CD14-positive monocyte (primary cell): ENCODE results near the gene GDPD4. TPM values are rescaled to one million over a fixed set of nuclear protein-coding genes. Genes with fewer than 3 reads are reported as not detected.

ENCODE experiments used
- DNase-seq, 3 donors: peaks; one replicate each; pipeline ENCODE4 v3.0.0-alpha.2; 2011 to 2022
- H2AFZ ChIP-seq: 2 replicates; pipeline ENCODE4 v1.6.0; 2012; ENCODE audit warnings: mild to moderate bottlenecking, low read depth, low read length, inconsistent platforms; ENCODE audit not compliant: insufficient read depth, poor library complexity, severe bottlenecking
- H3K27ac ChIP-seq, 2 donors: 1 replicate in 1 of 2; 2 replicates in 1 of 2; pipeline ENCODE4 v1.5.1; 2012 to 2013; ENCODE audit warnings: low read length in 2 of 2, control low read depth in 1 of 2, inconsistent platforms in 1 of 2, low read depth in 1 of 2, mild to moderate bottlenecking in 1 of 2
- H3K27me3 ChIP-seq, 2 donors: one replicate each; pipeline versions ENCODE4 v1.6.0 to v1.6.1; 2011 to 2013; ENCODE audit warnings: low read length in 2 of 2; ENCODE audit not compliant: control insufficient read depth in 2 of 2, insufficient read depth in 2 of 2
- H3K36me3 ChIP-seq, 2 donors: replicated peaks in 1 of 2; 1 replicate in 1 of 2; 2 replicates in 1 of 2; pipeline versions ENCODE4 v1.5.1 to v1.6.1; 2012 to 2013; ENCODE audit warnings: low read length in 2 of 2, control low read depth in 1 of 2, inconsistent platforms in 1 of 2, mild to moderate bottlenecking in 1 of 2; ENCODE audit not compliant: insufficient read depth in 2 of 2, control insufficient read depth in 1 of 2
- H3K4me1 ChIP-seq, 2 donors: 1 replicate in 1 of 2; 2 replicates in 1 of 2; pipeline versions ENCODE4 v1.5.1 to v1.6.1; 2012 to 2013; ENCODE audit warnings: low read length in 2 of 2, control low read depth in 1 of 2, inconsistent platforms in 1 of 2, mild to moderate bottlenecking in 1 of 2, moderate library complexity in 1 of 2; ENCODE audit not compliant: insufficient read depth in 2 of 2, control insufficient read depth in 1 of 2
- H3K4me2 ChIP-seq: replicated peaks from 2 replicates; pipeline ENCODE3; 2012; ENCODE audit warnings: low read length, moderate library complexity, mild to moderate bottlenecking; ENCODE audit not compliant: poor library complexity, severe bottlenecking; ENCODE audit errors: extremely low read depth
- H3K4me3 ChIP-seq, 3 experiments: fragments of 200-600 bp in 1 of 3; sonication (generic) in 1 of 3; replicated peaks in 1 of 3; 1 replicate in 2 of 3; 2 replicates in 1 of 3; pipeline ENCODE4 v1.5.1; 2011 to 2013; ENCODE audit warnings: low read length in 3 of 3, mild to moderate bottlenecking in 3 of 3, control low read depth in 2 of 3, low read depth in 2 of 3, inconsistent platforms in 1 of 3, moderate library complexity in 1 of 3
- H3K79me2 ChIP-seq: 2 replicates; pipeline ENCODE4 v1.6.0; 2012; ENCODE audit warnings: mild to moderate bottlenecking, control low read depth, inconsistent platforms, low read length, moderate library complexity; ENCODE audit not compliant: insufficient read depth
- H3K9ac ChIP-seq: 2 replicates; pipeline ENCODE4 v1.6.0; 2017; ENCODE audit warnings: low read length, mild to moderate bottlenecking; ENCODE audit not compliant: insufficient read depth, poor library complexity, severe bottlenecking
- H3K9me3 ChIP-seq, 2 donors: replicated peaks in 1 of 2; 1 replicate in 1 of 2; 2 replicates in 1 of 2; pipeline versions ENCODE4 v1.5.1 to v1.6.1; 2012 to 2013; ENCODE audit warnings: low read length in 2 of 2, control low read depth in 1 of 2; ENCODE audit not compliant: control insufficient read depth in 1 of 2, insufficient read depth in 1 of 2
- H4K20me1 ChIP-seq: 2 replicates; pipeline ENCODE4 v1.6.0; 2012; ENCODE audit warnings: mild to moderate bottlenecking, low read length, control low read depth, moderate library complexity; ENCODE audit not compliant: insufficient read depth
- H3K27ac Mint-ChIP-seq, 7 donors: one replicate each; pipeline ENCODE4 v1.8.0; 2020; ENCODE audit warnings: mild to moderate bottlenecking in 7 of 7, mixed read lengths in 7 of 7, moderate library complexity in 6 of 7, inconsistent platforms in 2 of 7
- H3K27me3 Mint-ChIP-seq, 3 donors: one replicate each; pipeline ENCODE4 v1.8.0; 2021 to 2022; ENCODE audit warnings: low read depth in 3 of 3, mild to moderate bottlenecking in 3 of 3, mixed read lengths in 3 of 3, moderate library complexity in 3 of 3, inconsistent platforms in 1 of 3
- H3K36me3 Mint-ChIP-seq, 2 donors: one replicate each; pipeline ENCODE4 v1.8.0; 2020; ENCODE audit warnings: mixed read lengths in 2 of 2, inconsistent platforms in 1 of 2, mild to moderate bottlenecking in 1 of 2
- H3K4me1 Mint-ChIP-seq: one replicate; pipeline ENCODE4 v1.8.0; 2020; ENCODE audit warnings: mild to moderate bottlenecking, mixed read lengths
- H3K4me3 Mint-ChIP-seq, 2 donors: one replicate each; pipeline ENCODE4 v1.8.0; 2020; ENCODE audit warnings: mild to moderate bottlenecking in 2 of 2, mixed read lengths in 2 of 2, moderate library complexity in 1 of 2
- H3K9me3 Mint-ChIP-seq, 7 donors: one replicate each; pipeline ENCODE4 v1.8.0; 2020 to 2022; ENCODE audit warnings: mixed read lengths in 7 of 7, mild to moderate bottlenecking in 6 of 7, moderate library complexity in 6 of 7, inconsistent platforms in 2 of 7
- WGBS: methylation state at CpG from one replicate; pipeline ENCODE4 v1.1.5; 2013; ENCODE audit warnings: missing lambda C conversion rate; ENCODE audit not compliant: insufficient coverage; 5-methylcytosine and 5-hydroxymethylcytosine counted together
- intact Hi-C, 2 donors: fragments of 100-400 bp; cut with micrococcal nuclease; formaldehyde crosslinking; loops; one replicate each; pipeline versions ENCODE4 v1.15.0 to v1.15.1; 2023
- polyA plus RNA-seq, 3 donors: library from polyadenylated mRNA; depleted of rRNA in 1 of 3; unstranded in 2 of 3; stranded (reverse) in 1 of 3; fragments of 300-500 nt in 2 of 3; fragments of >200 nt in 1 of 3; fragmentation: Illumina TruSeq in 2 of 3; gene quantifications; 1 replicate in 2 of 3; 2 replicates in 1 of 3; pipeline ENCODE4 v1.2.3, GENCODE V29; 2012 to 2021
- TF ChIP-seq, protein P1 (sequence below): fragments of 200-600 bp; IDR thresholded peaks from one replicate; pipeline ENCODE4 v1.8.0; 2022; ENCODE audit warnings: antibody characterized with exemption, mild to moderate bottlenecking

The GDPD4 gene
- polyA plus RNA-seq, 3 donors = not detected

DNA sequence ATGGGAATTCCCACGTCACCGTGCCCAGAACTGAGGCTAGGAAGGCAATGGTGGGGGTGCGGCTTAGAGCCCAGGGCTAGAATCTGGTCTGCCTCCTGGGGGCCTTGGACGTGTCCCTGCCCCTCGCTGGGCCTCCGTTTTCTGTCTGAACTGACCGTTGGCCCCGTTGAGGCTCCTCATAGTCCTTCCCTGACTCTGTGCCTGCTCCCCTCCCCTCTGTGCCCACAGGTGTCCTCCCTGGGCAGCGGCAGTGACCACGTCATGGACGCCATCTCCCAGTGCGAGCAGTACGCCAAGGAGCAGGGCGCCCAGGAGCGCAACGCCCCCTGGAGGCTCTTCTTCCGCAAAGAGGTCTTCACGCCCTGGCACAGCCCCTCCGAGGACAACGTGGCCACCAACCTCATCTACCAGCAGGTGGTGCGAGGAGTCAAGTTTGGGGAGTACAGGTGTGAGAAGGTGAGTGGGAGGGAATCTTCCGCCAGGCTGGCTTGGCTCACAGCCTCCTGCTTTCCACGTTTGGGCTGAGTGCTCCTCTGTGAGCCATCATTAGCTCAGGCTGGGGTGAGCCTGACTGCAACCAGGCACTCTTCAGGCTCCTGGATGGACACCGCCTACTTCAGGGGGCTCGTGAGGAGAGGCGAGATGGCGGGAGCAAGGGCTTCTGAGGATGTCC is 109.5 kb downstream of the GDPD4 start:
- Mint-ChIP-seq H3K27me3 (peaks cover 0 to 2% (median 0%) of the 10 kb centered on the region in 3 donors), H3K36me3 (peaks cover 6 to 16% of the 10 kb centered on the region in 2 donors), H3K9me3 (peaks cover 0 to 2% (median 0%) of the 10 kb centered on the region in 7 donors), H3K27ac (peak overlapping the region in 1 of 7 donors; percentile 8), H3K4me3 (peak overlapping the region; percentile 28 to 70), H3K4me1 (peaks cover 3% of the 10 kb centered on the region)
- Histone ChIP-seq H3K4me1 (no peaks in the 10 kb centered on the region), H2AFZ (no peak overlapping the region), H3K79me2 (no peaks in the 10 kb centered on the region), H3K4me2 (no peak overlapping the region), H3K27me3 (no peaks in the 10 kb centered on the region), H4K20me1 (no peaks in the 10 kb centered on the region), H3K4me3 (no peak overlapping the region), H3K36me3 (peaks cover 7 to 15% of the 10 kb centered on the region in 2 donors), H3K9ac (no peak overlapping the region), H3K9me3 (no peaks in the 10 kb centered on the region), H3K27ac (no peak overlapping the region)
- WGBS = 72% methylated on average over 20 of the region's 27 CpGs
- TF ChIP-seq, protein P1, sequence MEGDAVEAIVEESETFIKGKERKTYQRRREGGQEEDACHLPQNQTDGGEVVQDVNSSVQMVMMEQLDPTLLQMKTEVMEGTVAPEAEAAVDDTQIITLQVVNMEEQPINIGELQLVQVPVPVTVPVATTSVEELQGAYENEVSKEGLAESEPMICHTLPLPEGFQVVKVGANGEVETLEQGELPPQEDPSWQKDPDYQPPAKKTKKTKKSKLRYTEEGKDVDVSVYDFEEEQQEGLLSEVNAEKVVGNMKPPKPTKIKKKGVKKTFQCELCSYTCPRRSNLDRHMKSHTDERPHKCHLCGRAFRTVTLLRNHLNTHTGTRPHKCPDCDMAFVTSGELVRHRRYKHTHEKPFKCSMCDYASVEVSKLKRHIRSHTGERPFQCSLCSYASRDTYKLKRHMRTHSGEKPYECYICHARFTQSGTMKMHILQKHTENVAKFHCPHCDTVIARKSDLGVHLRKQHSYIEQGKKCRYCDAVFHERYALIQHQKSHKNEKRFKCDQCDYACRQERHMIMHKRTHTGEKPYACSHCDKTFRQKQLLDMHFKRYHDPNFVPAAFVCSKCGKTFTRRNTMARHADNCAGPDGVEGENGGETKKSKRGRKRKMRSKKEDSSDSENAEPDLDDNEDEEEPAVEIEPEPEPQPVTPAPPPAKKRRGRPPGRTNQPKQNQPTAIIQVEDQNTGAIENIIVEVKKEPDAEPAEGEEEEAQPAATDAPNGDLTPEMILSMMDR = peak; percentile 18
- peak in 1 of 3 donors; percentile 12 for DNase-seq
- intact Hi-C loops = no loop called here

DNA sequence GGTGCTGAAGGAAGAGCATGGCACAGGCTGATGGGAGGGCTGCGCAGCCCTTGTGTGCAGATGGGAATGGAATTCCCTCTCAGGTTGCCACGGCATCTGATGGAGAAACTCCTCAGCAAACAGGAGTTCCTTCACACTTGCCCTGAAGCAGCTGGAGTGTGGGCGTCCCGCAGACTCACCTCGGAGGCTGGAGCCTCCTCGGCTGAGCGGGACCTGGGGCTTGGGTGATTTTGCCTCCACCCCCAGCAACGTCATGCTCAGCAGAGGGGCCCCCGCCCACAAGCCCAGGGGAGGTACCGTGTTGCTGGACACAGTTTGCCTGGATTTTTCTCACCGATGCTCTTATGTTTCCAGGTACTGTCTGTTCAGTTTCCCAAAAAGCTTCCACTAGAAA is 110.1 kb downstream of the GDPD4 start:
- Histone ChIP-seq H3K9me3 (no peaks in the 10 kb centered on the region), H3K4me2 (no peak overlapping the region), H3K4me1 (no peaks in the 10 kb centered on the region), H3K9ac (no peak overlapping the region), H3K27me3 (no peaks in the 10 kb centered on the region), H3K27ac (no peak overlapping the region), H2AFZ (no peak overlapping the region), H3K79me2 (no peaks in the 10 kb centered on the region), H3K36me3 (peaks cover 7 to 15% of the 10 kb centered on the region in 2 donors), H3K4me3 (no peak overlapping the region), H4K20me1 (no peaks in the 10 kb centered on the region)
- WGBS = 89% methylated on average over 11 of the region's 11 CpGs
- no peak for DNase-seq
- Mint-ChIP-seq H3K4me1 (peaks cover 3% of the 10 kb centered on the region), H3K9me3 (peaks cover 0 to 2% (median 0%) of the 10 kb centered on the region in 7 donors), H3K27me3 (peaks cover 0 to 2% (median 0%) of the 10 kb centered on the region in 3 donors), H3K36me3 (peaks cover 3 to 11% of the 10 kb centered on the region in 2 donors), H3K4me3 (no peak overlapping the region), H3K27ac (no peak overlapping the region)
- intact Hi-C loops = no loop called here
- TF ChIP-seq, protein P1 = no peak
